ENCODE data around the gene CLCN6.

- TF ChIP-seq POLR2AphosphoS5 (IDR thresholded peaks at IDR 0.05) (no peak), CTCF (IDR thresholded peaks at IDR 0.05) (no peak), POLR2A (IDR thresholded peaks at IDR 0.05) (no peak)
These were observed 37.2 kb upstream of the CLCN6 start for GRCh38 chr1:11768821-11769220.
